H1 (cell line): ENCODE measurements around the gene DARS2. TPM values are rescaled to one million over a fixed set of nuclear protein-coding genes. Genes with fewer than 3 reads are reported as not detected.

Experiments
- POLR2AphosphoS5 ChIP-seq: IDR thresholded peaks from 2 replicates; pipeline ENCODE4 v1.6.1; 2011; ENCODE audit warnings: low read depth, low read length
- polyA plus RNA-seq, 7 experiments: library from polyadenylated mRNA; depleted of rRNA in 3 of 7; stranded (reverse) in 5 of 7; unstranded in 2 of 7; fragments of >200 nt in 5 of 7; fragments of 200-250 nt in 2 of 7; gene quantifications; 1 replicate in 5 of 7; 2 replicates in 1 of 7; 4 replicates in 1 of 7; pipeline versions ENCODE4 v1.2.1 to v1.2.3, GENCODE V29; 2011 to 2013; ENCODE audit warnings: missing spikeins in 2 of 7, mixed read lengths in 2 of 7
- total RNA-seq: library from RNA; stranded (reverse); fragmentation: NEBNext Ultra II Directional; extraction: Animal tissue kit (Norgen Biotek cat#: 25700); gene quantifications from 2 replicates; pipeline ENCODE4 v1.2.1, GENCODE V29; 2021

The DARS2 gene
- total and polyA plus RNA-seq, 2 of the 8 experiments (the other 6 are each of a cell fraction or from before 2014, with no cell fraction given): 21.0 to 35.2 TPM

GRCh38 chr1:173853074-173853473, 28.6 kb downstream of the DARS2 start (continued):
- TF ChIP-seq POLR2AphosphoS5: no peak
- TF ChIP-seq, all 59 proteins: peak for 3
